Ovary (tissue), 9 donors: ENCODE measurements around the gene RPSA. TPM values are rescaled to one million over a fixed set of nuclear protein-coding genes. Genes with fewer than 3 reads are reported as not detected.
A peak's percentile ranks its signal among the peaks of the same experiment; 100 is the strongest.

Experiments used
- DNase-seq, 5 donors: peaks; one replicate each; pipeline ENCODE4 v3.0.0-alpha.2; 2019 to 2020
- H3K27ac ChIP-seq, 2 donors: fragments of 200-600 bp; one replicate each; pipeline versions ENCODE4 v1.5.1 to v1.8.0; 2019 to 2022
- H3K27me3 ChIP-seq: fragments of 200-600 bp; one replicate; pipeline ENCODE4 v1.8.0; 2022
- H3K36me3 ChIP-seq: fragments of 200-600 bp; sonication (generic); one replicate; pipeline ENCODE4 v1.5.1; 2019
- H3K4me1 ChIP-seq: one replicate; pipeline ENCODE4 v1.8.1; 2013; ENCODE audit warnings: mild to moderate bottlenecking, moderate library complexity; ENCODE audit not compliant: insufficient read depth
- H3K4me3 ChIP-seq: fragments of 200-600 bp; sonication (generic); one replicate; pipeline ENCODE4 v1.5.1; 2017
- H3K9me3 ChIP-seq, 2 donors: fragments of 200-600 bp in 1 of 2; sonication (generic) in 1 of 2; one replicate each; pipeline versions ENCODE4 v1.5.1 to v1.8.1; 2013 to 2019; ENCODE audit warnings: mild to moderate bottlenecking in 1 of 2, moderate library complexity in 1 of 2
- EP300 ChIP-seq: sonication (generic); formaldehyde crosslinking; IDR thresholded peaks from one replicate; pipeline ENCODE4 v1.6.1; 2017; ENCODE audit warnings: antibody characterized with exemption
- POLR2A ChIP-seq: fragments of 450-650 bp; IDR thresholded peaks from one replicate; pipeline ENCODE4 v1.6.1; 2017; ENCODE audit warnings: antibody characterized with exemption, mild to moderate bottlenecking, moderate library complexity
- WGBS, 3 donors: extraction: QIAGEN DNeasy Blood & Tissue Kit in 1 of 3; methylation state at CpG; one replicate each; pipeline versions ENCODE4 v1.1.5 to v1.1.7; 2013 to 2017; 5-methylcytosine and 5-hydroxymethylcytosine counted together
- intact Hi-C, 4 donors: fragments of 100-400 bp; cut with DNase I; formaldehyde crosslinking; loops; one replicate each; pipeline versions ENCODE4 v1.11.0 to v1.15.1; 2022 to 2023
- polyA plus RNA-seq, 2 donors: library from polyadenylated mRNA; stranded (reverse); fragments of 200-250 nt in 1 of 2; fragments of 350-450 nt in 1 of 2; fragmentation: Illumina TruSeq in 1 of 2; extraction: RNeasy Lipid Tissue Mini Kit (QIAGEN cat#74804) in 1 of 2; gene quantifications; one replicate each; pipeline ENCODE4 v1.2.3, GENCODE V29; 2013 to 2014
- total RNA-seq, 7 donors: library from RNA; depleted of rRNA in 2 of 7; stranded (reverse); fragments of >200 nt in 2 of 7; fragmentation: NEBNext Ultra II Directional in 3 of 7; extraction: Animal tissue kit (Norgen Biotek cat#: 25700) in 3 of 7; gene quantifications; one replicate each; pipeline versions ENCODE4 v1.1.0 to v1.2.4, GENCODE V29; 2016 to 2023
- TF ChIP-seq, protein P1 (sequence below), 3 donors: fragments of 450-650 bp in 2 of 3; fragments of 200-600 bp in 1 of 3; IDR thresholded peaks; one replicate each; pipeline versions ENCODE4 v1.5.1 to v1.8.0; 2016 to 2022; ENCODE audit warnings: antibody characterized with exemption in 3 of 3, mild to moderate bottlenecking in 1 of 3
- donor health status: DM: no; HTN: no; CAD: no; lungs with moderate emphysema.
- donor health status: DM: no; HTN: no; CAD: no.
- donor health status: Bipolar disorder and iron deficiency.
- donor health status: DM: yes; HTN: yes; CAD: no.
- donor health status: DM: no; HTN: no; CAD: no.
- donor health status: DM: yes; HTN: yes; CAD: no.

Gene RPSA
- total and polyA plus RNA-seq, 9 donors, result 1,337 to 2,779 (median 1,695) TPM

DNA sequence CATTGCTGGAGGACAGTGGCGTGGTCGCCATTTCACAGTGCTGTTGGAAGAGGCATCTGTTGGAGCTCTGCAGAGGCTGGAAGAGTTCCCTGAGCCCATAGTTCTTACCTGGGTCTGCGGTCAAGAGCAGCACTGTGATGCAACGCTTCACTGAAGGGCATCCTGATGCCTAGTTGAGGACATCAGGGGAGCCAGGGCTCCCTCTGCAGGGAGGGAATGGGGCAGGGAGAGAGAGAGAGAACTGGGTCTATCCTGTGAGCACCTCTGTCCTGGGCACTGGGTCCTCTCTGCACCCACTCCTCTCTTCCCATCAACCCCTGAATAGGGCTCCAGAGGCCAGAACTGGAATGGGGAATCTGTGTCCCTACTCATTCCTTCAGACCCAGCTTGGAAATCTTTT, 37.0 kb downstream of the RPSA start:
- H3K36me3 ChIP-seq, result no peaks in the 10 kb centered on the region
- H3K4me1 ChIP-seq, result no peaks in the 10 kb centered on the region
- H3K27me3 ChIP-seq, result no peaks in the 10 kb centered on the region
- no peak for DNase-seq
- intact Hi-C loops, result loop anchor here in 1 of 4 donors (10.0 kb wide), 1 partner anchor 731 kb away; no protein-coding TSS in a partner anchor
- 87 to 88% (median 87%) methylated on average over 4 of the region's 4 CpGs for WGBS, 3 donors
- no peak overlapping the region for H3K4me3 ChIP-seq
- no peaks in the 10 kb centered on the region for H3K9me3 ChIP-seq
- TF ChIP-seq EP300 (no peak), POLR2A (no peak)
- TF ChIP-seq, protein P1, sequence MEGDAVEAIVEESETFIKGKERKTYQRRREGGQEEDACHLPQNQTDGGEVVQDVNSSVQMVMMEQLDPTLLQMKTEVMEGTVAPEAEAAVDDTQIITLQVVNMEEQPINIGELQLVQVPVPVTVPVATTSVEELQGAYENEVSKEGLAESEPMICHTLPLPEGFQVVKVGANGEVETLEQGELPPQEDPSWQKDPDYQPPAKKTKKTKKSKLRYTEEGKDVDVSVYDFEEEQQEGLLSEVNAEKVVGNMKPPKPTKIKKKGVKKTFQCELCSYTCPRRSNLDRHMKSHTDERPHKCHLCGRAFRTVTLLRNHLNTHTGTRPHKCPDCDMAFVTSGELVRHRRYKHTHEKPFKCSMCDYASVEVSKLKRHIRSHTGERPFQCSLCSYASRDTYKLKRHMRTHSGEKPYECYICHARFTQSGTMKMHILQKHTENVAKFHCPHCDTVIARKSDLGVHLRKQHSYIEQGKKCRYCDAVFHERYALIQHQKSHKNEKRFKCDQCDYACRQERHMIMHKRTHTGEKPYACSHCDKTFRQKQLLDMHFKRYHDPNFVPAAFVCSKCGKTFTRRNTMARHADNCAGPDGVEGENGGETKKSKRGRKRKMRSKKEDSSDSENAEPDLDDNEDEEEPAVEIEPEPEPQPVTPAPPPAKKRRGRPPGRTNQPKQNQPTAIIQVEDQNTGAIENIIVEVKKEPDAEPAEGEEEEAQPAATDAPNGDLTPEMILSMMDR (IDR thresholded peaks at IDR 0.05), result no peak
- no peak overlapping the region for H3K27ac ChIP-seq

DNA sequence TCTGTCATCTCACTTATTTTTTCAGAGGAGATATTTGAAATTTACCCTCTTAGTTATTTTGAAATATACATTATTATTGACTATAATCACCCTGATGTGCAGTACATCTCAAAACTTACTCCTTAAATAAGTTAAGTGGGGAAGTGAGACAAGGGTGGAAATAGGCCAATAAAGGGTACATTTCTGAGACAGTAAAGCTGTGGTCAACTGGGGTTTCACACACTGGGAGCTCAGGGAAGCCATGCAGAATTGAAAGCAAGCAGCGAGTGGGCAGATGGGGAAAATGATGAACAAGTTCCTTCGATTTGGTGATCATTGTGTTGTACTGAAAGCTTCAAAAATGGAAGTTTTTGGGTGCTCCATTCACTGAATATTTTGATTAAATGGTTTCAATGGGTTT, 39.4 kb downstream of the RPSA start:
- 82 to 87% (median 84%) methylated on average over 2 of the region's 2 CpGs for WGBS, 3 donors
- H3K36me3 ChIP-seq, result no peaks in the 10 kb centered on the region
- H3K4me3 ChIP-seq, result no peak overlapping the region
- H3K27me3 ChIP-seq, result no peaks in the 10 kb centered on the region
- intact Hi-C loops, result loop anchor here in 1 of 4 donors (10.0 kb wide), 1 partner anchor 729 kb away; no protein-coding TSS in a partner anchor
- no peak for TF ChIP-seq POLR2A
- TF ChIP-seq, protein P1 (IDR thresholded peaks at IDR 0.05), result no peak
- TF ChIP-seq EP300, result no peak
- H3K9me3 ChIP-seq, result no peaks in the 10 kb centered on the region
- no peak for DNase-seq
- no peak overlapping the region for H3K27ac ChIP-seq
- H3K4me1 ChIP-seq, result no peaks in the 10 kb centered on the region

DNA sequence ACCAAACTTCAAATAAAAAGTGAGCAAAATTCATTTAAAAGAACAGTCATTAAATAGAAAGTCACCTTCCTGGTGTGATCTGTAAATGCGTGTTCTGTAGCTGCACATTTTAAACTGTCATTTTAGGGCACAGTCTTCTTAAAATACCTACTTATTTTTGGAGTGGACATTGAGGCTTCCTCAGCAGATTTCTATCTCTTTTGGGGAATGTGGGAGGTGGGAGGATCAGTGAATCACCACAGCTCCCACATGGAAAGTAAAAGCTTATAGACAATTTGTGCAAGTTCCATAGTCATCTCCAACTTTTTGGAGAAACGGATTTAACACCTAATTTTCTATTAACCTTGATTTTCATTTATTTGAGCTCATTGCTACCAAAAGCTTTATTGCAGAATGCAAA, 39.9 kb downstream of the RPSA start:
- Histone ChIP-seq H3K27ac (no peak overlapping the region), H3K27me3 (no peaks in the 10 kb centered on the region), H3K9me3 (no peaks in the 10 kb centered on the region), H3K4me1 (no peaks in the 10 kb centered on the region), H3K4me3 (no peak overlapping the region), H3K36me3 (no peaks in the 10 kb centered on the region)
- WGBS, 3 donors, result 76 to 83% (median 78%) methylated on average over 2 of the region's 2 CpGs
- TF ChIP-seq EP300 (no peak), POLR2A (no peak)
- intact Hi-C loops, result loop anchor here in 1 of 4 donors (10.0 kb wide), 1 partner anchor 728 kb away; no protein-coding TSS in a partner anchor
- DNase-seq, result no peak

DNA sequence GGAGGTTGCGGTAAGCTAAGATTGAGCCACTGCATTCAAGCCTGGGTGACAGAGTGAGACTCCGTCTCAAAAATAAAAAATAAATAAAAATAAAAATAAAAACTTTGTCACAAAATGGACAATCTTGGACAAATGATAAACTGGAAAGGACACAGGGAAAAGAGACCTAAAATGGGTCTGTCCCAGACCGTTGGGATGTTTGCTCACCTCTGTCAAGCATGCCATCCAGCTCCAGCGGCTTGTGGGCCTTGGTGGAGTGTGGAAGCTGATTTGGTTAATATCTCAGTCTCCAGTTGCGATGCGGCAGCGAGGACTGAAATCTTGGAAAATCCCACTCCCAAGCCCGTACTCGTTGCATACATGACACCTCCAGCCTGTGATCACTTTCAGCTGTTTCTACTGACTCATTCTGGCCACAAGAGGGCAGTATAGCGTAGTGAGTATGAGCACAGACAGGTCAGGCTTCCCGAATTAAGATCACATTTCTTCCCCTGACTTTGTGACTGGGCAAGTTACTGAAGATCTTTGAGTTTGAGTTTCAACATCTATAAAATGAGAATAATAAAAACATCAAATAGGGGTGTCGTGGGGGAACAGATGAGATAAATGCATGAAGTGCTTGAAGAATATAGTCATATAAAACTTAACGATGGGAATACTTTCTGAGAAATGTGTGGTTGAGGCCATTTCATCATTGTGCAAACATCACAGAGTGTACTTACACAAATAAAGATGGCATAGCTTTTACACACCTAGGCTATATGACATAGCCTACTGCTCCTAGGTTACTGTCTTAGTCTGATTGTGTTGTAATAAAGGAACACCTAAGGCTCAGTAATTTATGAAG, 41.3 kb downstream of the RPSA start:
- WGBS, 3 donors, result 21 to 22% (median 22%) methylated on average over 13 of the region's 13 CpGs
- H3K4me3 ChIP-seq, result no peak overlapping the region
- DNase-seq, result peak; percentile 45 to 76 (median 54)
- H3K9me3 ChIP-seq, result no peaks in the 10 kb centered on the region
- no peaks in the 10 kb centered on the region for H3K4me1 ChIP-seq
- no peak for TF ChIP-seq EP300
- TF ChIP-seq, protein P1 (IDR thresholded peaks at IDR 0.05), result peak; percentile 53 to 79 (median 66)
- H3K27ac ChIP-seq, result no peak overlapping the region
- intact Hi-C loops, result loop anchor here in 1 of 4 donors (10.0 kb wide), 1 partner anchor 727 kb away; no protein-coding TSS in a partner anchor
- no peaks in the 10 kb centered on the region for H3K36me3 ChIP-seq
- no peaks in the 10 kb centered on the region for H3K27me3 ChIP-seq
